K562 (cell line): ENCODE results near the gene ZNF528. TPM values are rescaled to one million over a fixed set of nuclear protein-coding genes. Genes with fewer than 3 reads are reported as not detected.

ENCODE experiments used
- ATAC-seq: fragments of 200-7000 bp; cut with Tn5 transposase; 3 replicates; pipeline ENCODE4 v1.9.1; 2020; ENCODE audit warnings: moderate library complexity
- BruUV-seq: library from RNA; stranded (reverse); fragments of 400-500 nt; replicated peaks from 2 replicates; lab custom pipeline; 2021; lab: Mats Ljungman, UMichigan
- CTCF ChIA-PET: fragments of 300-600 bp; formaldehyde crosslinking; extraction: SDS; loops from one replicate; lab custom pipeline; 2021; ENCODE audit warnings: low intra/inter-chr PET ratio; lab: Yijun Ruan, JAX
- POLR2A ChIA-PET: fragments of 300-600, 350-650 bp; sonication (Branson Sonifier 250); formaldehyde crosslinking; extraction: SDS; loops from one replicate; lab custom pipeline; 2021; ENCODE audit warnings: antibody characterized with exemption, inconsistent platforms; lab: Yijun Ruan, JAX
- DNase-seq, 4 experiments: peaks; one replicate each; pipeline versions ENCODE4 v3.0.0 to v3.0.0-alpha.2; 2011 to 2018; ENCODE audit warnings: low spot score in 3 of 4, mixed read lengths in 3 of 4; ENCODE audit errors: extremely low read depth in 1 of 4
- FAIRE-seq: peaks from 2 replicates; lab custom pipeline; 2011; peaks lifted over from hg19 to GRCh38; lab: Jason Lieb, UNC
- H2AFZ ChIP-seq: 2 replicates; pipeline ENCODE4 v1.6.0; 2011; ENCODE audit warnings: low read depth, low read length, control low read depth, inconsistent platforms
- H3K27ac ChIP-seq: fragments of 200-600 bp; 3 replicates; pipeline ENCODE4 v1.8.0; 2011; ENCODE audit warnings: low read depth, mild to moderate bottlenecking, control low read depth, inconsistent platforms, low read length, moderate library complexity, mixed read lengths; ENCODE audit errors: extremely low read depth
- H3K27me3 ChIP-seq, 2 experiments: fragments of 300-600 bp in 1 of 2; 2 replicates in 1 of 2; 3 replicates in 1 of 2; pipeline versions ENCODE4 v1.6.0 to v1.8.0; 2011; ENCODE audit warnings: inconsistent platforms in 2 of 2, low read length in 2 of 2, mild to moderate bottlenecking in 1 of 2, mixed read lengths in 1 of 2, moderate library complexity in 1 of 2; ENCODE audit not compliant: control insufficient read depth in 2 of 2, insufficient read depth in 2 of 2
- H3K36me3 ChIP-seq: fragments of 300-600 bp; 3 replicates; pipeline ENCODE4 v1.8.0; 2011; ENCODE audit warnings: mild to moderate bottlenecking, low read length, inconsistent platforms; ENCODE audit not compliant: control insufficient read depth, insufficient read depth
- H3K4me1 ChIP-seq, 2 experiments: fragments of 200-600 bp in 1 of 2; replicated peaks in 1 of 2; 2 replicates in 1 of 2; 3 replicates in 1 of 2; pipeline versions ENCODE4 v1.5.1 to v1.8.0; 2011; ENCODE audit warnings: inconsistent platforms in 2 of 2, low read length in 2 of 2, mild to moderate bottlenecking in 1 of 2, mixed read lengths in 1 of 2, moderate library complexity in 1 of 2; ENCODE audit not compliant: control insufficient read depth in 2 of 2, insufficient read depth in 2 of 2
- H3K4me2 ChIP-seq: 2 replicates; pipeline ENCODE4 v1.6.1; 2011; ENCODE audit warnings: low read length, control low read depth, inconsistent platforms, mixed read lengths; ENCODE audit not compliant: insufficient read depth
- H3K4me3 ChIP-seq: fragments of 200-600 bp; sonication (generic), shearing (Covaris generic); 2 replicates; pipeline ENCODE4 v1.5.1; 2016; ENCODE audit warnings: control low read depth, inconsistent platforms
- H3K79me2 ChIP-seq: fragments of 200-600 bp; 3 replicates; pipeline ENCODE4 v1.8.0; 2011; ENCODE audit warnings: low read length, inconsistent platforms; ENCODE audit not compliant: control insufficient read depth, insufficient read depth
- H3K9ac ChIP-seq, 2 experiments: 2 replicates each; pipeline versions ENCODE4 v1.6.0 to v1.6.1; 2011; ENCODE audit warnings: low read depth in 2 of 2, low read length in 2 of 2, control low read depth in 1 of 2, inconsistent platforms in 1 of 2, mild to moderate bottlenecking in 1 of 2, mixed read lengths in 1 of 2; ENCODE audit not compliant: insufficient read depth in 1 of 2
- H3K9me1 ChIP-seq: one replicate; pipeline ENCODE4 v1.6.0; 2011; ENCODE audit warnings: inconsistent platforms, mild to moderate bottlenecking, low read length, moderate library complexity; ENCODE audit not compliant: control insufficient read depth, insufficient read depth
- H3K9me3 ChIP-seq: replicated peaks from 2 replicates; pipeline ENCODE4 v1.5.1; 2011; ENCODE audit warnings: low read depth, low read length, inconsistent platforms; ENCODE audit not compliant: control insufficient read depth, insufficient read depth
- H4K20me1 ChIP-seq: replicated peaks from 2 replicates; pipeline ENCODE4 v1.6.1; 2011; ENCODE audit warnings: low read length, inconsistent platforms, mixed read lengths; ENCODE audit not compliant: control insufficient read depth, insufficient read depth
- CTCF ChIP-seq, 3 experiments: IDR thresholded peaks in 2 of 3; conservative IDR thresholded peaks in 1 of 3; 2 replicates each; pipeline ENCODE4 v1.5.1; 2011 to 2012; ENCODE audit warnings: low read length in 3 of 3, mild to moderate bottlenecking in 3 of 3, control low read depth in 2 of 3, improper control_type of control experiment in 1 of 3, inconsistent platforms in 1 of 3, low read depth in 1 of 3, mixed read lengths in 1 of 3, moderate library complexity in 1 of 3; ENCODE audit not compliant: insufficient read depth in 2 of 3
- DLX4 ChIP-seq: fragments of 250-450 bp; sonication (Bioruptor Pico); IDR thresholded peaks from 2 replicates; pipeline ENCODE4 v1.6.1; 2021; ENCODE audit warnings: mild to moderate bottlenecking
- FOXK2 ChIP-seq, 2 experiments: fragments of 450-650 bp; IDR thresholded peaks in 1 of 2; conservative IDR thresholded peaks in 1 of 2; 2 replicates each; pipeline ENCODE4 v1.6.1; 2016; ENCODE audit warnings: low read depth in 2 of 2, mild to moderate bottlenecking in 1 of 2
- HNRNPUL1 ChIP-seq: fragments of 200-400 bp; formaldehyde crosslinking; IDR thresholded peaks from 2 replicates; pipeline ENCODE4 v1.6.1; 2017; ENCODE audit warnings: low read length
- MBD1 ChIP-seq: fragments of 250-450 bp; sonication (Bioruptor Pico); IDR thresholded peaks from 2 replicates; pipeline ENCODE4 v1.8.0; 2022; ENCODE audit warnings: inconsistent platforms
- RAD21 ChIP-seq, 2 experiments: fragments of 250-450 bp in 1 of 2; fragments of 450-650 bp in 1 of 2; sonication (Bioruptor Pico) in 1 of 2; formaldehyde crosslinking in 1 of 2; IDR thresholded peaks in 1 of 2; conservative IDR thresholded peaks in 1 of 2; 2 replicates each; pipeline versions ENCODE4 v1.4.0 to v1.8.0; 2020 to 2022; ENCODE audit warnings: mild to moderate bottlenecking in 2 of 2, moderate library complexity in 1 of 2
- SP2 ChIP-seq: IDR thresholded peaks from 2 replicates; pipeline ENCODE4 v1.6.1; 2011; ENCODE audit warnings: mild to moderate bottlenecking, low read depth, low read length, moderate library complexity; ENCODE audit not compliant: poor library complexity, severe bottlenecking; ENCODE audit errors: extremely low read depth
- TSC22D4 ChIP-seq: fragments of 450-650 bp; IDR thresholded peaks from 2 replicates; pipeline ENCODE4 v1.6.1; 2016; ENCODE audit warnings: missing genetic modification characterization, missing biosample characterization, control low read depth
- ZNF124 ChIP-seq: sonication (generic); formaldehyde crosslinking; IDR thresholded peaks from 2 replicates; pipeline ENCODE4 v1.8.1; 2022; ENCODE audit warnings: missing genetic modification reagents
- ZNF311 ChIP-seq: fragments of 250-450 bp; sonication (Bioruptor Pico); IDR thresholded peaks from 2 replicates; pipeline ENCODE4 v1.4.0; 2020; ENCODE audit warnings: mild to moderate bottlenecking, moderate library complexity
- ZNF717 ChIP-seq: fragments of 250-450 bp; sonication (Bioruptor Pico); IDR thresholded peaks from 2 replicates; pipeline ENCODE4 v1.5.0; 2021
- ZZZ3 ChIP-seq: fragments of 450-650 bp; IDR thresholded peaks from 2 replicates; pipeline ENCODE4 v1.6.1; 2016; ENCODE audit warnings: antibody characterized with exemption, mild to moderate bottlenecking, moderate library complexity
- WGBS: fragments of 100-300 bp; shearing (Covaris generic); methylation state at CpG from one replicate; pipeline ENCODE4 v1.1.6; 2016; ENCODE audit warnings: low coverage, mixed read lengths; ENCODE audit not compliant: insufficient coverage; ENCODE audit errors: missing lambda C conversion rate; 5-methylcytosine and 5-hydroxymethylcytosine counted together
- in situ Hi-C: fragments of 300-500 bp; cut with MboI; formaldehyde crosslinking; loops from 4 replicates; pipeline ENCODE4 v1.15.0; 2018; ENCODE audit warnings: inconsistent platforms, mixed read lengths
- intact Hi-C: fragments of 100-400 bp; cut with micrococcal nuclease; formaldehyde crosslinking; loops from 2 replicates; pipeline ENCODE4 v1.14.2; 2022
- polyA plus RNA-seq, 8 experiments: library from polyadenylated mRNA; depleted of rRNA in 4 of 8; stranded (reverse) in 5 of 8; unstranded in 3 of 8; fragments of >200 nt; fragmentation: Nextera tagmentation in 2 of 8; fragmentation: Illumina TruSeq in 1 of 8; extraction: Ambion mirVana in 2 of 8; extraction: Trizol in 1 of 8; gene quantifications; 2 replicates each; pipeline versions ENCODE4 v1.2.1 to v1.2.3, GENCODE V29; 2011 to 2014; ENCODE audit warnings: inconsistent platforms in 1 of 8, missing spikeins in 1 of 8
- total RNA-seq, 7 experiments: library from RNA; depleted of rRNA in 6 of 7; stranded (reverse); fragments of >200 nt in 6 of 7; fragmentation: Illumina TruSeq in 2 of 7; extraction: Trizol in 2 of 7; gene quantifications; 2 replicates each; pipeline versions ENCODE4 v1.2.1 to v1.2.3, GENCODE V29; 2011 to 2021; ENCODE audit warnings: low replicate concordance in 1 of 7
- TF ChIP-seq, protein P1 (sequence below): fragments of 450-650 bp; IDR thresholded peaks from 2 replicates; pipeline ENCODE4 v1.6.1; 2017; ENCODE audit warnings: mild to moderate bottlenecking, moderate library complexity

Gene ZNF528
- total and polyA plus RNA-seq, 9 of the 15 experiments (the other 6 are each of a cell fraction or from before 2014, with no cell fraction given), result 1.2 to 3.9 (median 2.4) TPM

GRCh38 chr19:52370341-52370710 lies 27.3 kb upstream of the ZNF528 start (continued):
- TF ChIP-seq, protein P1, sequence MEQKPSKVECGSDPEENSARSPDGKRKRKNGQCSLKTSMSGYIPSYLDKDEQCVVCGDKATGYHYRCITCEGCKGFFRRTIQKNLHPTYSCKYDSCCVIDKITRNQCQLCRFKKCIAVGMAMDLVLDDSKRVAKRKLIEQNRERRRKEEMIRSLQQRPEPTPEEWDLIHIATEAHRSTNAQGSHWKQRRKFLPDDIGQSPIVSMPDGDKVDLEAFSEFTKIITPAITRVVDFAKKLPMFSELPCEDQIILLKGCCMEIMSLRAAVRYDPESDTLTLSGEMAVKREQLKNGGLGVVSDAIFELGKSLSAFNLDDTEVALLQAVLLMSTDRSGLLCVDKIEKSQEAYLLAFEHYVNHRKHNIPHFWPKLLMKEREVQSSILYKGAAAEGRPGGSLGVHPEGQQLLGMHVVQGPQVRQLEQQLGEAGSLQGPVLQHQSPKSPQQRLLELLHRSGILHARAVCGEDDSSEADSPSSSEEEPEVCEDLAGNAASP, result no peak
- no peak for TF ChIP-seq SP2

DNA sequence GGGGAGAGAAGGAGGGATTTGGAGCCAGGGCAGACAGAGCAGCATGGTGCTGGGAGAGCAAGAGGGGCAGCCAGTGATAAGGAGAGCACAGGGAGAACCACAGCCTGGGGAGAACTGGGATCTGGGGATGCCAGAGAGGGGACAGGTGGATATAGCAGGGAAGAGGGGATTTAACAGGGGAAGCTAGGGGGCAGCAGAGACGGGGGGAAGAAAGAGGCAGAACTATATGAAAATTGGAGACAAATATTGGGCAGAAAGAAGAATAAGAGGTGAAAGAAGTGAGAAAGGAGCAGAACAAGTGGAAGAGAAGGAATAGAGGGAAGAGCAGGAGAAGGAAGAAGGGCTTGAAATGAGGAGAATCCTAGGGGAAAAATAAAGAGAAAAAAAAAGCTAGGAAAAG lies 6.5 kb upstream of the ZNF528 start:
- Histone ChIP-seq H3K4me1 (no peaks in the 10 kb centered on the region), H2AFZ (no peak overlapping the region), H3K4me3 (no peak overlapping the region), H3K27ac (no peak overlapping the region), H4K20me1 (no peaks in the 10 kb centered on the region), H3K27me3 (no peaks in the 10 kb centered on the region), H3K79me2 (no peaks in the 10 kb centered on the region), H3K9me1 (no peaks in the 10 kb centered on the region), H3K4me2 (no peak overlapping the region), H3K36me3 (no peaks in the 10 kb centered on the region), H3K9me3 (no peaks in the 10 kb centered on the region), H3K9ac (no peak overlapping the region)
- ChIA-PET POLR2A (no interaction called here), CTCF (no interaction called here)
- ATAC-seq (no peak), FAIRE-seq (no peak), DNase-seq (peak in 2 of 4 experiments; percentile 9 to 12)
- in situ Hi-C loops (no loop called here), intact Hi-C loops (no loop called here)
- BruUV-seq, result no TSS peak
- WGBS, result no CpG with 5 or more reads among the region's 1 CpG
- TF ChIP-seq ZNF311 (CRISPR knock-in tag) (no peak), FOXK2 (conservative IDR thresholded peaks at IDR 0.05 in 1 of 2, IDR thresholded peaks at IDR 0.05 in 1 of 2; ENCODE audit: low read depth in 2 of 2) (no peak), TSC22D4 (tag) (no peak), HNRNPUL1 (no peak), RAD21 (CRISPR knock-in tag; conservative IDR thresholded peaks at IDR 0.05 in 1 of 2, IDR thresholded peaks at IDR 0.05 in 1 of 2) (peak in 1 of 2 experiments; percentile 52; a peak in 2 of 4 replicates), ZNF717 (no peak), MBD1 (CRISPR knock-in tag) (no peak), ZNF124 (no peak), CTCF (IDR thresholded peaks at IDR 0.05 in 2 of 3, conservative IDR thresholded peaks at IDR 0.05 in 1 of 3; ENCODE audit: insufficient read depth in 2 of 3, low read depth in 1 of 3, low read length in 3 of 3) (peak; percentile 8 to 36 (median 33); a peak in 2 of 6 replicates), ZZZ3 (no peak), DLX4 (CRISPR knock-in tag) (no peak)
